GM12878 (cell line): ENCODE results near the gene RUFY4. TPM values are rescaled to one million over a fixed set of nuclear protein-coding genes. Genes with fewer than 3 reads are reported as not detected.

Source experiments
- ATAC-seq: fragments of 200-7000 bp; cut with Tn5 transposase; 3 replicates; pipeline ENCODE4 v1.9.1; 2020; ENCODE audit warnings: mild to moderate bottlenecking, moderate library complexity
- BruUV-seq: library from RNA; stranded (reverse); fragments of 400-500 nt; replicated peaks from 2 replicates; lab custom pipeline; 2021; lab: Mats Ljungman, UMichigan
- CTCF ChIA-PET: fragments of 300-600 bp; sonication (Branson Sonifier 250); formaldehyde crosslinking; extraction: SDS; loops from one replicate; lab custom pipeline; 2021; ENCODE audit warnings: inconsistent platforms; lab: Yijun Ruan, JAX
- POLR2A ChIA-PET: fragments of 350-600 bp; formaldehyde crosslinking; extraction: SDS; loops from one replicate; lab custom pipeline; 2021; ENCODE audit warnings: inconsistent platforms; lab: Charles Lee
- RAD21 ChIA-PET: fragments of 300-600 bp; sonication (Branson Sonifier 250); formaldehyde crosslinking; loops from one replicate; lab custom pipeline; 2023; ENCODE audit warnings: antibody characterized with exemption; ENCODE audit not compliant: unreplicated experiment; lab: Charles Lee
- SMC1A ChIA-PET: fragments of 300-600 bp; sonication (Branson Sonifier 250); formaldehyde crosslinking; loops from one replicate; lab custom pipeline; 2023; ENCODE audit not compliant: unreplicated experiment, uncharacterized antibody; lab: Charles Lee
- DNase-seq: peaks from one replicate; pipeline ENCODE4 v3.0.0-alpha.2; 2011; ENCODE audit warnings: low read depth, low spot score
- FAIRE-seq: peaks from 3 replicates; lab custom pipeline; 2011; peaks lifted over from hg19 to GRCh38; lab: Jason Lieb, UNC
- H2AFZ ChIP-seq: 2 replicates; pipeline ENCODE4 v1.6.0; 2011; ENCODE audit warnings: low read depth, low read length, control low read depth; ENCODE audit not compliant: control insufficient read depth
- H3K27ac ChIP-seq: 2 replicates; pipeline ENCODE4 v1.5.1; 2011; ENCODE audit warnings: control low read depth; ENCODE audit not compliant: control insufficient read depth, insufficient read depth
- H3K27me3 ChIP-seq, 2 experiments: replicated peaks in 1 of 2; 2 replicates each; pipeline versions ENCODE4 v1.6.0 to v1.6.1; 2011; ENCODE audit warnings: low read length in 1 of 2; ENCODE audit not compliant: control insufficient read depth in 2 of 2, insufficient read depth in 2 of 2
- H3K36me3 ChIP-seq, 2 experiments: 2 replicates each; pipeline ENCODE4 v1.5.1; 2011; ENCODE audit warnings: low read length in 1 of 2; ENCODE audit not compliant: control insufficient read depth in 2 of 2, insufficient read depth in 2 of 2
- H3K4me1 ChIP-seq: 2 replicates; pipeline ENCODE4 v1.6.1; 2011; ENCODE audit warnings: mild to moderate bottlenecking, low read length, moderate library complexity, mixed read lengths; ENCODE audit not compliant: control insufficient read depth, insufficient read depth
- H3K4me2 ChIP-seq: 2 replicates; pipeline ENCODE4 v1.6.0; 2011; ENCODE audit warnings: control low read depth; ENCODE audit not compliant: control insufficient read depth, insufficient read depth
- H3K4me3 ChIP-seq: fragments of 200-600 bp; sonication (generic); 2 replicates; pipeline ENCODE4 v1.5.1; 2016
- H3K79me2 ChIP-seq: 2 replicates; pipeline ENCODE4 v1.6.0; 2011; ENCODE audit warnings: low read length; ENCODE audit not compliant: control insufficient read depth, insufficient read depth
- H3K9ac ChIP-seq: 2 replicates; pipeline ENCODE4 v1.8.0; 2011; ENCODE audit warnings: low read length, control low read depth, mixed read lengths; ENCODE audit not compliant: control insufficient read depth, insufficient read depth
- H3K9me3 ChIP-seq: replicated peaks from 3 replicates; pipeline ENCODE4 v1.5.1; 2011; ENCODE audit warnings: mild to moderate bottlenecking, low read length; ENCODE audit not compliant: control insufficient read depth, insufficient read depth
- H4K20me1 ChIP-seq: 2 replicates; pipeline ENCODE4 v1.6.0; 2011; ENCODE audit not compliant: control insufficient read depth, insufficient read depth
- BMI1 ChIP-seq: fragments of 450-650 bp; IDR thresholded peaks from 2 replicates; pipeline ENCODE4 v1.6.1; 2016; ENCODE audit warnings: mild to moderate bottlenecking, moderate library complexity, borderline replicate concordance
- CBFB ChIP-seq: IDR thresholded peaks from 2 replicates; pipeline ENCODE4 v1.6.1; 2016; ENCODE audit warnings: antibody characterized with exemption, low read depth
- ETV6 ChIP-seq, 2 experiments: fragments of 450-650 bp in 1 of 2; IDR thresholded peaks in 1 of 2; conservative IDR thresholded peaks in 1 of 2; 2 replicates each; pipeline ENCODE4 v1.6.1; 2014; ENCODE audit warnings: antibody characterized with exemption in 1 of 2, borderline replicate concordance in 1 of 2, low read depth in 1 of 2, mild to moderate bottlenecking in 1 of 2, moderate library complexity in 1 of 2
- KAT2A ChIP-seq: conservative IDR thresholded peaks from 2 replicates; pipeline ENCODE4 v1.6.1; 2011; ENCODE audit warnings: low read depth, low read length; ENCODE audit not compliant: control insufficient read depth
- KDM1A ChIP-seq: fragments of 200-600 bp; sonication (generic); IDR thresholded peaks from 2 replicates; pipeline ENCODE4 v1.6.1; 2016; ENCODE audit warnings: borderline replicate concordance
- MYC ChIP-seq: IDR thresholded peaks from 2 replicates; pipeline ENCODE4 v1.6.1; 2011; ENCODE audit warnings: mild to moderate bottlenecking, low read length, moderate library complexity, inconsistent platforms; ENCODE audit not compliant: insufficient read depth, insufficient replicate concordance, insufficient read length, severe bottlenecking
- NR2C1 ChIP-seq: fragments of 450-650 bp; IDR thresholded peaks from 2 replicates; pipeline ENCODE4 v1.6.1; 2017; ENCODE audit warnings: antibody characterized with exemption, mild to moderate bottlenecking, moderate library complexity
- RELA ChIP-seq: fragments of 450-650 bp; IDR thresholded peaks from 2 replicates; pipeline ENCODE4 v1.8.0; 2014; ENCODE audit warnings: borderline replicate concordance; ENCODE audit not compliant: partially characterized antibody
- RUNX3 ChIP-seq: IDR thresholded peaks from 2 replicates; pipeline ENCODE4 v1.6.1; 2012; ENCODE audit warnings: low read length, inconsistent platforms
- SMC3 ChIP-seq: IDR thresholded peaks from 2 replicates; pipeline ENCODE4 v1.6.1; 2011; ENCODE audit warnings: low read length, improper control_type of control experiment, borderline replicate concordance
- SPI1 ChIP-seq: IDR thresholded peaks from 2 replicates; pipeline ENCODE4 v1.6.1; 2011; ENCODE audit warnings: low read depth, mild to moderate bottlenecking, low read length, moderate library complexity, borderline replicate concordance; ENCODE audit not compliant: insufficient read depth
- STAT1 ChIP-seq: fragments of 450-650 bp; conservative IDR thresholded peaks from 2 replicates; pipeline ENCODE4 v1.6.1; 2014; ENCODE audit warnings: antibody characterized with exemption, mild to moderate bottlenecking
- TBL1XR1 ChIP-seq: IDR thresholded peaks from 2 replicates; pipeline ENCODE4 v1.6.1; 2012; ENCODE audit warnings: low read depth, low read length, improper control_type of control experiment
- ZBED1 ChIP-seq: IDR thresholded peaks from 2 replicates; pipeline ENCODE4 v1.6.1; 2016; ENCODE audit warnings: borderline replicate concordance
- ZNF217 ChIP-seq: fragments of 450-650 bp; IDR thresholded peaks from 2 replicates; pipeline ENCODE4 v1.6.1; 2017; ENCODE audit warnings: antibody characterized with exemption, mild to moderate bottlenecking
- WGBS: methylation state at CpG from one replicate; pipeline ENCODE4 v1.1.6; 2016; ENCODE audit warnings: low lambda C conversion rate; ENCODE audit not compliant: insufficient replicate concordance, insufficient coverage; ENCODE audit errors: missing lambda C conversion rate; 5-methylcytosine and 5-hydroxymethylcytosine counted together
- in situ Hi-C: fragments of 300-500 bp; cut with MboI; formaldehyde crosslinking; loops from 9 replicates; pipeline ENCODE4 v1.14.3; 2018; ENCODE audit warnings: mixed read lengths
- intact Hi-C: fragments of 100-400 bp; cut with micrococcal nuclease; formaldehyde crosslinking; loops from one replicate; pipeline ENCODE4 v1.14.2; 2022; ENCODE audit not compliant: unreplicated experiment
- polyA plus RNA-seq, 11 experiments: library from polyadenylated mRNA; depleted of rRNA in 4 of 11; unstranded in 6 of 11; stranded (reverse) in 5 of 11; fragments of >200 nt; fragmentation: Nextera tagmentation in 4 of 11; fragmentation: Illumina TruSeq in 1 of 11; extraction: Ambion mirVana in 4 of 11; extraction: Trizol in 1 of 11; gene quantifications; 1 replicate in 1 of 11; 2 replicates in 10 of 11; pipeline versions ENCODE4 v1.2.1 to v1.2.3, GENCODE V29; 2011 to 2016; ENCODE audit warnings: inconsistent platforms in 2 of 11, missing spikeins in 2 of 11, low read depth in 1 of 11
- total RNA-seq, 4 experiments: library from RNA; depleted of rRNA in 3 of 4; stranded (reverse); fragments of >200 nt in 3 of 4; fragmentation: Illumina TruSeq in 1 of 4; extraction: Trizol in 1 of 4; gene quantifications; 2 replicates each; pipeline versions ENCODE4 v1.2.1 to v1.2.3, GENCODE V29; 2013 to 2021
- TF ChIP-seq, protein P1 (sequence below): fragments of 450-650 bp; conservative IDR thresholded peaks from 2 replicates; pipeline ENCODE4 v1.6.1; 2017; ENCODE audit warnings: mild to moderate bottlenecking, moderate library complexity

Gene RUFY4
- total and polyA plus RNA-seq, 10 of the 15 experiments (the other 5 are each of a cell fraction or from before 2014, with no cell fraction given), result 0.05 to 2.7 (median 0.90) TPM

DNA sequence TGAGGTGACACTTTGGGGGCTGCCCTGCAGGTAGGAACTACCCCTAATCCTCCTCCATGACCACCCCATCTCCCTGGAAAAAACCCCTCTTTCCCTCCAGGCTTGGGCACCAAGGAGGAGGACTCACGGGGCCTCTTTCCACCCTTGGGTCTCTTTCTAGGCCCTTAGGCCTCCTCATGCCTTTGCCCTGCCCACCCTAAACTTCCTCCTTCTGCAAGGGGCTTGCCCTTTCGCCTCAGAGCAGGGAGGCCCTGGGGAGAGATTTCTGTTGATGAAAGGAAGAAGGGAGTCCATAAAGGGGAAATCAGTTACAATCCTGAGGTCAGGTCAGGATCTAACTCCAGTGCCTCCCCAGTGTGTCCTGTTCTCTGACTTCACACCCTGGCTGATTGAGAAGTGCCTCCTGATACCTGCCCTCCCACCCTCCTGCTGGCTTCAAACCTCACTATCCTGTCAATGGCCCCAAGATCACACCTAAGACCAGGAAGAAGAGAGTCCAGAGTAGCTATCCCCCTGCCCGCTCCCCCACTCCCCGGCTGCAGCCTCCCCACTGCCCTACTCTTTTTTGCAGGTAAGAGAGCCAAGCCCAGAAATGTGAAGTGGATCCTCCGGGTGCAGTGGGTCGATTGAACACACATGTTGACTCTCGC lies 49.5 kb upstream of the RUFY4 start:
- BruUV-seq, result no TSS peak
- no peaks in the 10 kb centered on the region for H3K36me3 ChIP-seq
- H3K4me3 ChIP-seq, result no peak overlapping the region
- POLR2A ChIA-PET, result no interaction called here
- in situ Hi-C loops, result no loop called here
- CTCF ChIA-PET, result no interaction called here
- no peaks in the 10 kb centered on the region for H3K27me3 ChIP-seq
- H3K9ac ChIP-seq, result no peak overlapping the region
- no peak for ATAC-seq
- SMC1A ChIA-PET, result interaction anchor here (0.7 kb wide), 1 partner anchor 20 kb away, joined by 3 read pairs; no protein-coding TSS in a partner anchor
- TF ChIP-seq KAT2A (no peak), NR2C1 (no peak), SPI1 (no peak), BMI1 (no peak), RUNX3 (no peak), ZNF217 (no peak), SMC3 (no peak)
- TF ChIP-seq, all 136 proteins: peak for 0
- H3K4me1 ChIP-seq, result no peaks in the 10 kb centered on the region
- intact Hi-C loops, result no loop called here
- RAD21 ChIA-PET, result no interaction called here
- H3K4me2 ChIP-seq, result no peak overlapping the region
- FAIRE-seq, result no peak
- no peaks in the 10 kb centered on the region for H3K9me3 ChIP-seq
- H3K27ac ChIP-seq, result no peak overlapping the region
- no peaks in the 10 kb centered on the region for H3K79me2 ChIP-seq
- no peak for DNase-seq
- no peaks in the 10 kb centered on the region for H4K20me1 ChIP-seq
- WGBS, result 35% methylated on average over 7 of the region's 7 CpGs
- H2AFZ ChIP-seq, result no peak overlapping the region

DNA sequence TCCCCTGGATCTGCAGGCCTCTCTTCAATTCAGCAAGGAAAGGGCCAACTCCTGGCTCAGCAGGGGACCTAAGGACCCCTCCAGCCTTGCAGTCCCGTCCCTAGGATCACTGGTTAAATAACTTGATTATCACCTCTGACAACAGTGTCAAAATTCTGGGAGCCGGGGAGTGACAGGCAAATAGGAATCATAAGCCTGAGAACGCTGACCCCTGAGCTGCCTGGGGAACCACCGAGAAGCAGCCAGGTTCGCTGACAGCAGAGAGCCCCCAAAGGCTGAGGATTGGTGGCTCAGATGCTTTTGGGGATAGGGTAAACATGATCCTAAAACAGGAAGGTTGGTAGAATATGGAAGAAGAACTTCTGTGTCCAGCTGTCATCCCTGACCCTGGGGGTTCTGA lies 48.8 kb upstream of the RUFY4 start:
- BruUV-seq, result no TSS peak
- Histone ChIP-seq H3K4me2 (no peak overlapping the region), H3K4me1 (no peaks in the 10 kb centered on the region), H3K4me3 (no peak overlapping the region), H2AFZ (no peak overlapping the region), H3K9me3 (no peaks in the 10 kb centered on the region), H3K27ac (no peak overlapping the region), H3K79me2 (no peaks in the 10 kb centered on the region), H3K36me3 (no peaks in the 10 kb centered on the region), H3K9ac (no peak overlapping the region), H3K27me3 (no peaks in the 10 kb centered on the region), H4K20me1 (no peaks in the 10 kb centered on the region)
- ChIA-PET SMC1A (no interaction called here), CTCF (no interaction called here), RAD21 (no interaction called here), POLR2A (no interaction called here)
- in situ Hi-C loops (no loop called here), intact Hi-C loops (no loop called here)
- DNase-seq, result no peak
- TF ChIP-seq, protein P1, sequence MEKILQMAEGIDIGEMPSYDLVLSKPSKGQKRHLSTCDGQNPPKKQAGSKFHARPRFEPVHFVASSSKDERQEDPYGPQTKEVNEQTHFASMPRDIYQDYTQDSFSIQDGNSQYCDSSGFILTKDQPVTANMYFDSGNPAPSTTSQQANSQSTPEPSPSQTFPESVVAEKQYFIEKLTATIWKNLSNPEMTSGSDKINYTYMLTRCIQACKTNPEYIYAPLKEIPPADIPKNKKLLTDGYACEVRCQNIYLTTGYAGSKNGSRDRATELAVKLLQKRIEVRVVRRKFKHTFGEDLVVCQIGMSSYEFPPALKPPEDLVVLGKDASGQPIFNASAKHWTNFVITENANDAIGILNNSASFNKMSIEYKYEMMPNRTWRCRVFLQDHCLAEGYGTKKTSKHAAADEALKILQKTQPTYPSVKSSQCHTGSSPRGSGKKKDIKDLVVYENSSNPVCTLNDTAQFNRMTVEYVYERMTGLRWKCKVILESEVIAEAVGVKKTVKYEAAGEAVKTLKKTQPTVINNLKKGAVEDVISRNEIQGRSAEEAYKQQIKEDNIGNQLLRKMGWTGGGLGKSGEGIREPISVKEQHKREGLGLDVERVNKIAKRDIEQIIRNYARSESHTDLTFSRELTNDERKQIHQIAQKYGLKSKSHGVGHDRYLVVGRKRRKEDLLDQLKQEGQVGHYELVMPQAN, result no peak
- TF ChIP-seq CBFB (no peak), STAT1 (no peak), KDM1A (no peak), MYC (no peak), TBL1XR1 (no peak), ZBED1 (no peak), ETV6 (conservative IDR thresholded peaks at IDR 0.05 in 1 of 2, IDR thresholded peaks at IDR 0.05 in 1 of 2; ENCODE audit: borderline replicate concordance in 1 of 2, low read depth in 1 of 2) (no peak), RELA (no peak)
- no peak for FAIRE-seq
- ATAC-seq, result no peak
- 49% methylated on average over 5 of the region's 5 CpGs for WGBS
